HL-60 (cell line): ENCODE results near the gene GBA3.

Experiments
- CTCF ChIP-seq: IDR thresholded peaks from one replicate; pipeline ENCODE4 v1.5.1; 2011; ENCODE audit warnings: low read length, control low read depth, inconsistent platforms; ENCODE audit not compliant: insufficient read depth
- GABPA ChIP-seq: IDR thresholded peaks from 2 replicates; pipeline ENCODE4 v1.6.1; 2012; ENCODE audit warnings: low read depth
- POLR2AphosphoS5 ChIP-seq: IDR thresholded peaks from 2 replicates; pipeline ENCODE4 v1.6.1; 2012; ENCODE audit warnings: low read depth
- REST ChIP-seq: IDR thresholded peaks from 2 replicates; pipeline ENCODE4 v1.6.1; 2012; ENCODE audit warnings: low read depth; ENCODE audit not compliant: insufficient replicate concordance

GRCh38 chr4:22648996-22649395 lies 43.7 kb upstream of the GBA3 start:
- TF ChIP-seq CTCF (no peak), POLR2AphosphoS5 (no peak), REST (no peak), GABPA (no peak)
